ENCODE data around the gene DDX31.

- TF ChIP-seq CTCF (conservative IDR thresholded peaks at IDR 0.05) (no peak), ZFX (IDR thresholded peaks at IDR 0.05) (no peak)
Measured at GRCh38 chr9:132543251-132543650, 126.5 kb downstream of the DDX31 start.

Data from C4-2B (cell line).